Tibial nerve (tissue), 4 donors: ENCODE results near the gene RNF167.
A peak's percentile ranks its signal among the peaks of the same experiment; 100 is the strongest.

Experiments
- EP300 ChIP-seq, 2 donors: sonication (generic); formaldehyde crosslinking; IDR thresholded peaks; one replicate each; pipeline ENCODE4 v1.6.1; 2017; ENCODE audit warnings: antibody characterized with exemption in 2 of 2, mild to moderate bottlenecking in 1 of 2
- POLR2A ChIP-seq, 2 donors: fragments of 450-650 bp; IDR thresholded peaks; one replicate each; pipeline ENCODE4 v1.6.1; 2017; ENCODE audit warnings: antibody characterized with exemption in 2 of 2, mild to moderate bottlenecking in 2 of 2, moderate library complexity in 2 of 2
- TF ChIP-seq, protein P1 (sequence below), 5 experiments: fragments of 200-600 bp in 3 of 5; fragments of 450-650 bp in 2 of 5; sonication (generic) in 3 of 5; IDR thresholded peaks; one replicate each; pipeline ENCODE4 v1.5.1; 2016 to 2019; ENCODE audit warnings: antibody characterized with exemption in 5 of 5, mild to moderate bottlenecking in 3 of 5, moderate library complexity in 2 of 5

DNA sequence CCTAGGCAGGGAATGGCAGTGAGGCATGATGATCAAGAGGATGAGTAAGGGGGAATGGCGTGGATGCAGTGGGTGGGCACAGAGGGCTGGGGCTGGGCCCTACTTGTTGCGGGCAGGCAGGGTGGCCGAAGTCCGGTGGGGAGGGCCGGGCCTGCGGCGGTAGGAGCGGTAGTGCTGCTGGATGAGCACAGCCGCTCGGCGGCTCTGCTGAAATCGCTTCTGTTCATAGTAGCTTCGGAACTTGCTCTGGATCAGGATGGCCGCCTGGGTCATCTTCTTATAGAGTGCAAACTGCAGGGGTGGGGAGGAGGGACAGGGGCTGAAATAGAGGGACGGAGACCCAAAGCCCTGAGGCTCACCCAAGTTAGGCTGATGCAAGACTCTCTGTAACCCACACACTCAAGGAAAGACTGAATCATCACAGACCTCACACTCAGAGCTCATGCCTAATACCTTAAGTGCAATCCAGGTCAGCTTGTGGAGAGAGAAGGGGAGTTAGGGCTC, 29.0 kb downstream of the RNF167 start:
- TF ChIP-seq, protein P1, sequence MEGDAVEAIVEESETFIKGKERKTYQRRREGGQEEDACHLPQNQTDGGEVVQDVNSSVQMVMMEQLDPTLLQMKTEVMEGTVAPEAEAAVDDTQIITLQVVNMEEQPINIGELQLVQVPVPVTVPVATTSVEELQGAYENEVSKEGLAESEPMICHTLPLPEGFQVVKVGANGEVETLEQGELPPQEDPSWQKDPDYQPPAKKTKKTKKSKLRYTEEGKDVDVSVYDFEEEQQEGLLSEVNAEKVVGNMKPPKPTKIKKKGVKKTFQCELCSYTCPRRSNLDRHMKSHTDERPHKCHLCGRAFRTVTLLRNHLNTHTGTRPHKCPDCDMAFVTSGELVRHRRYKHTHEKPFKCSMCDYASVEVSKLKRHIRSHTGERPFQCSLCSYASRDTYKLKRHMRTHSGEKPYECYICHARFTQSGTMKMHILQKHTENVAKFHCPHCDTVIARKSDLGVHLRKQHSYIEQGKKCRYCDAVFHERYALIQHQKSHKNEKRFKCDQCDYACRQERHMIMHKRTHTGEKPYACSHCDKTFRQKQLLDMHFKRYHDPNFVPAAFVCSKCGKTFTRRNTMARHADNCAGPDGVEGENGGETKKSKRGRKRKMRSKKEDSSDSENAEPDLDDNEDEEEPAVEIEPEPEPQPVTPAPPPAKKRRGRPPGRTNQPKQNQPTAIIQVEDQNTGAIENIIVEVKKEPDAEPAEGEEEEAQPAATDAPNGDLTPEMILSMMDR (IDR thresholded peaks at IDR 0.05), result no peak
- TF ChIP-seq EP300 (IDR thresholded peaks at IDR 0.05) (peak in 1 of 2 donors; percentile 29), POLR2A (IDR thresholded peaks at IDR 0.05) (no peak)
